ENCODE data around the gene WAC.

The WAC gene

GRCh38 chr10:28554952-28555351 lies 22.0 kb downstream of the WAC start:
- TF ChIP-seq, protein P1, sequence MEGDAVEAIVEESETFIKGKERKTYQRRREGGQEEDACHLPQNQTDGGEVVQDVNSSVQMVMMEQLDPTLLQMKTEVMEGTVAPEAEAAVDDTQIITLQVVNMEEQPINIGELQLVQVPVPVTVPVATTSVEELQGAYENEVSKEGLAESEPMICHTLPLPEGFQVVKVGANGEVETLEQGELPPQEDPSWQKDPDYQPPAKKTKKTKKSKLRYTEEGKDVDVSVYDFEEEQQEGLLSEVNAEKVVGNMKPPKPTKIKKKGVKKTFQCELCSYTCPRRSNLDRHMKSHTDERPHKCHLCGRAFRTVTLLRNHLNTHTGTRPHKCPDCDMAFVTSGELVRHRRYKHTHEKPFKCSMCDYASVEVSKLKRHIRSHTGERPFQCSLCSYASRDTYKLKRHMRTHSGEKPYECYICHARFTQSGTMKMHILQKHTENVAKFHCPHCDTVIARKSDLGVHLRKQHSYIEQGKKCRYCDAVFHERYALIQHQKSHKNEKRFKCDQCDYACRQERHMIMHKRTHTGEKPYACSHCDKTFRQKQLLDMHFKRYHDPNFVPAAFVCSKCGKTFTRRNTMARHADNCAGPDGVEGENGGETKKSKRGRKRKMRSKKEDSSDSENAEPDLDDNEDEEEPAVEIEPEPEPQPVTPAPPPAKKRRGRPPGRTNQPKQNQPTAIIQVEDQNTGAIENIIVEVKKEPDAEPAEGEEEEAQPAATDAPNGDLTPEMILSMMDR (IDR thresholded peaks at IDR 0.05; ENCODE audit: low read depth, low read length) = no peak
- DNase-seq (ENCODE audit: low read depth in 2 of 2) = no peak
- H3K4me3 ChIP-seq (replicated peaks in 1 of 2; ENCODE audit: low read depth in 2 of 2, low read length in 2 of 2) = no peak overlapping the region

GRCh38 chr10:28555358-28555757 lies 22.4 kb downstream of the WAC start:
- TF ChIP-seq, protein P1 (IDR thresholded peaks at IDR 0.05; ENCODE audit: low read depth, low read length) = no peak
- no peak overlapping the region for H3K4me3 ChIP-seq (replicated peaks in 1 of 2; ENCODE audit: low read depth in 2 of 2, low read length in 2 of 2)
- no peak for DNase-seq (ENCODE audit: low read depth in 2 of 2)

DNA sequence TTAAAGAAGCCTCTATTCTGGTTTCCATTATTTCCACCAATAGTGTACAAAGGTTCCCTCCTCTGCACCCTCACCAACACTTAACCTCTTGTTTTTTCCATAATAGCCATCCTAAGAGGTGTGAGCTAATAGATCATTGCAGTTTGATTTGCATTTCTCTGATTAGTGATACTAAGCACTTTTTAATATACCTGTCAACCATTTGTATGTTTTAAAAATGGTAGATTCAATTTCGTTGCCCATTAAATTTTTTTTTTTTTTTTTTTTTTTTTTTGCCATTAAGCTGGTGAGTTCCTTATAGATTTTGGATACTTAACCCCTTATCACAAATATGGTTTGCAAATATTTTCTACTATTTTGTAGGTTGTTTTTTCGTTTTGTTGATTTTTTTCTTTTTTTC lies 23.2 kb downstream of the WAC start:
- TF ChIP-seq, protein P1 (IDR thresholded peaks at IDR 0.05; ENCODE audit: low read depth, low read length) = no peak
- no peak for DNase-seq (ENCODE audit: low read depth in 2 of 2)
- H3K4me3 ChIP-seq (replicated peaks in 1 of 2; ENCODE audit: low read depth in 2 of 2, low read length in 2 of 2) = no peak overlapping the region

DNA sequence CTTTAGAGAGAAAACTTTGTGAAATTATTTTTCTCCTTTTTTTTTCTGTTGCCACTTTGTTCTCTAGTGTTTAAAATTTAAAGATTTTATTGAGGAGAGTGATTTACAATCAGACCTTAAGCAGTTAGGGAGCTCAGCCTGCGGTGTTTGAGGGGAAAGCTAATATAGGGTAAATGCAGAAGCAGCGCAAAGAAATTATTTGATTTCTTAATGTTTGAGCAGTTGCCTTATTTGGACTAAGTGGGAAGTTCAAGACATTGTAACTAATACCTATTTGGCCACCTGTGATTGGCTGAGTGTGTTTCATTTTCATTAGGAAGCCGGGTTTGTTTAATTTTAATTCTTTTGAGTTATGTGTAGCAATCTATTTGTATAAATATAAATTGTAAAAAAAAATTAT lies 25.3 kb downstream of the WAC start:
- no peak overlapping the region for H3K4me3 ChIP-seq (replicated peaks in 1 of 2; ENCODE audit: low read depth in 2 of 2, low read length in 2 of 2)
- TF ChIP-seq, protein P1 (IDR thresholded peaks at IDR 0.05; ENCODE audit: low read depth, low read length) = no peak
- DNase-seq (ENCODE audit: low read depth in 2 of 2) = no peak

GRCh38 chr10:28558923-28559508 lies 26.1 kb downstream of the WAC start:
- DNase-seq (ENCODE audit: low read depth in 2 of 2) = no peak
- H3K4me3 ChIP-seq (replicated peaks in 1 of 2; ENCODE audit: low read depth in 2 of 2, low read length in 2 of 2) = no peak overlapping the region
- TF ChIP-seq, protein P1 (IDR thresholded peaks at IDR 0.05; ENCODE audit: low read depth, low read length) = no peak

- no peak overlapping the region for H3K4me3 ChIP-seq (replicated peaks in 1 of 2; ENCODE audit: low read depth in 2 of 2, low read length in 2 of 2)
- peak in 1 of 2 donors; percentile 22 for DNase-seq (ENCODE audit: low read depth in 2 of 2)
- TF ChIP-seq, protein P1 (IDR thresholded peaks at IDR 0.05; ENCODE audit: low read depth, low read length) = no peak
Observed at GRCh38 chr10:28559618-28560017, 26.7 kb downstream of the WAC start.

GRCh38 chr10:28560617-28561016 lies 27.7 kb downstream of the WAC start:
- no peak overlapping the region for H3K4me3 ChIP-seq (replicated peaks in 1 of 2; ENCODE audit: low read depth in 2 of 2, low read length in 2 of 2)
- TF ChIP-seq, protein P1 (IDR thresholded peaks at IDR 0.05; ENCODE audit: low read depth, low read length) = no peak
- DNase-seq (ENCODE audit: low read depth in 2 of 2) = no peak

Data from cardiac fibroblast (primary cell).